GM19025 (cell line): ENCODE results near the gene GIT2.
"Not testable (repeated sequence)": the region's sequence is repeated elsewhere in the genome, so short reads cannot be mapped to it uniquely, and the experiment has no call there.

Source experiments
- ATAC-seq: cut with Tn5 transposase; IDR thresholded peaks from one replicate; pipeline ENCODE4 v1.9.1; 2021; ENCODE audit warnings: mild to moderate bottlenecking, low read depth, moderate library complexity; ENCODE audit not compliant: unreplicated experiment

GIT2 gene, protein sequence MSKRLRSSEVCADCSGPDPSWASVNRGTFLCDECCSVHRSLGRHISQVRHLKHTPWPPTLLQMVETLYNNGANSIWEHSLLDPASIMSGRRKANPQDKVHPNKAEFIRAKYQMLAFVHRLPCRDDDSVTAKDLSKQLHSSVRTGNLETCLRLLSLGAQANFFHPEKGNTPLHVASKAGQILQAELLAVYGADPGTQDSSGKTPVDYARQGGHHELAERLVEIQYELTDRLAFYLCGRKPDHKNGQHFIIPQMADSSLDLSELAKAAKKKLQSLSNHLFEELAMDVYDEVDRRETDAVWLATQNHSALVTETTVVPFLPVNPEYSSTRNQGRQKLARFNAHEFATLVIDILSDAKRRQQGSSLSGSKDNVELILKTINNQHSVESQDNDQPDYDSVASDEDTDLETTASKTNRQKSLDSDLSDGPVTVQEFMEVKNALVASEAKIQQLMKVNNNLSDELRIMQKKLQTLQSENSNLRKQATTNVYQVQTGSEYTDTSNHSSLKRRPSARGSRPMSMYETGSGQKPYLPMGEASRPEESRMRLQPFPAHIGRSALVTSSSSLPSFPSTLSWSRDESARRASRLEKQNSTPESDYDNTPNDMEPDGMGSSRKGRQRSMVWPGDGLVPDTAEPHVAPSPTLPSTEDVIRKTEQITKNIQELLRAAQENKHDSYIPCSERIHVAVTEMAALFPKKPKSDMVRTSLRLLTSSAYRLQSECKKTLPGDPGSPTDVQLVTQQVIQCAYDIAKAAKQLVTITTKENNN

DNA sequence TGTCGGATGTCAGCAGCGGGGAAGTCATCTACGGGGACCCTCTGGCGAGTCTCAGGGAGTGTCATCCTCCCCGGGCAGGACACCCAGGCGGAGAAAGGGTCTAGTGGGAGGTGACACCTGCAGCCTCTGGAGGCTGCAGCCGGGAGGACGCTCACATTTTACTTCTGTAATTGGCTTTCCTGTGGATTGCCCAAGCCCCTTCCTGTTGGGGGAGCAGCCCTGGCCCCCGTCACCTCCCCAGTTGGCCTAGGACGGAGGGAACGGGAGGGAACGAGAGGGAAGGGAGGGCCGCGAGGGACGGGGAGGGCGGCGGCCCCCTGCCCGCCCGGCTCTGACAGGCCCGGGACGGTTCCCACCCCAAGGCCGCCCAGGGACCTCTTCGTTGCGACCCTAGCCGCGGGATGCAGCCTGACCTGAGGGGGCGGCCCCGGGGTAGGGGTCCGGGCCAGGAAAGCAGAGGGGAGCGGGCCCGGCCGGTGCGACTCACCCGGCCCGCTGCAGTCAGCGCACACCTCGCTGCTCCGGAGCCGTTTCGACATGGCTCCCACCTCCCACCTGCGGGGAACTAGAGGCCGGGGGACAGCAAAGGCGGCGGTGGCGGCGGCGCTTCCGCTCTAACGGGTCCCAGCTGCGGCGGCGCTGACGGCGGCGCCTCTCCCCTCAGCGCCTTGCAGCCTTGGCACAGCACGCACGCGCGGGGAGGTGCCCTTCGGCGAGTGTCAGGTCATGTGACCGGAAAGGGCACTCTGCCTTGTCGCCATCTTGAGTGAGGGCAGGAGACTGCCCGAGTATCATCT lies at the start of gene GIT2:
GIT2 (minus strand) TSS at position 683 of the 797 bp plus-strand sequence; CDS start at position 539, 144 bp downstream.
- peak; percentile 60 for ATAC-seq

DNA sequence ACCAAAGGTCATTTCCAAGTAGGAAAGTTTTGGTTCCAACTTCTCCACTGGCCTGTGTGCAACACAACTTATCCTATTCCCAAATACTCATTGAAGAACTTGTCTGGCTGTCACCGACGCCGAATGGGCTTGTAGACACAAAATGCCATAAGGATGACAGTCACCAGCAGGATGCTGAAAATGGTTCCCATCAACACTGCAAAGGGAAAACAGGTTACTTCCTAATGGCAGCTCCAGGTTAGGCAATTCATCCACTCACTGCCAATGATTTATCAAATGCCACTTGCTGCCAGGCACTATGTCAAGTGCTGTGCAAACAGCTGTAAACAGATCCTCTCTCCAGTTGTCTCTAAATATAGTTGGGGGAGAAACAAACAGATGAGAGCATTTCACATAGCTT lies 46.1 kb upstream of the GIT2 start:
- no peak for ATAC-seq

DNA sequence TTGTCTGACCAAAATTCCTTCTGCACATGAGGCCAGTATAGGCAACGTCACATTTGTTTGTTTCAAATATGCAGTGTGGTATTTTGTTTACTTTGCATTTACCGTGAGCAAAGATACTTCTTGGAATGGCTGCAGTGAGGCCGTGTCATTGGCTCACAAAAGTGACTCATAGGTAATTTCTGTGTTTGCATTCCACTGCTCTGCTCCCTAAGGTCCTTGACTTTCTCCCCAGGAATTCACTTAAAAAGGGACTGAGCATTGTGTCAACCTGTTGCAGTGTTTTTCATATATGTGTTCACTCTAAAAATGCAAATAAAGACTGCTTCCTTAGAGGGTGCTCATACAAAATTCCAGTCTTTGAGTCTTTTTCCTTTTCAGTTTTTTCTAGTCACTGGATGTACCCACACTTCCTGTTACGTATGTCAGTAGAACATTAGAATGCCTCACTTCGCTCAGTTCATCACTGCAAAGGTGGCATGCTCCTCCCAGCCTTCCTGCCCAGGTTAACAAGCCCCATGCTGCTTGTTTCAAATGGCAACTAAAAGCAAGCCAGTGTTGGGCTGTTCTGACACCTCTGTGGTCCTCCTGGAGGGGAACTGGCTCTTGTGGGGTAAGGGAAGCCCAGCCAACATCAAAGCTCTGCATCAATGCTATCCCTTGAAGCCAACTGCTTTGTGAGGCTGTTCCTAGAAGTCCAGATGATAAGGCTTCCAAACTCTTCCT lies 43.1 kb upstream of the GIT2 start:
- ATAC-seq = no peak

DNA sequence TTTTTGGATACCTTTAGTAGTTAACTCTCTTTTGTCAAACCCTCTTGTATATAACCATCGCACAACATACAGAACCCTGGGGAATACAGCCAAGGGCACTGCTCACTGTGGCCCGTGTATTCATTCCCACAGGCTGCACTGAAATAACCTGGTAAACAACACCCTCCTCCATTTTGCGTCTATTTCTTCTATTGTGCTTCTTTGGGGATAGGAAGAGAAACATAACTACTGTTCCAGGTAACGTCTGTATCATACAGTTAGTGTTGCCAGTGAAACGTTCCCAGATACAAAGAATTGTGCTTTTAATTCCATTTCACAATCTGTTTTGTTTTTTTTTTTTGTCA lies 42.5 kb upstream of the GIT2 start:
- no peak for ATAC-seq

DNA sequence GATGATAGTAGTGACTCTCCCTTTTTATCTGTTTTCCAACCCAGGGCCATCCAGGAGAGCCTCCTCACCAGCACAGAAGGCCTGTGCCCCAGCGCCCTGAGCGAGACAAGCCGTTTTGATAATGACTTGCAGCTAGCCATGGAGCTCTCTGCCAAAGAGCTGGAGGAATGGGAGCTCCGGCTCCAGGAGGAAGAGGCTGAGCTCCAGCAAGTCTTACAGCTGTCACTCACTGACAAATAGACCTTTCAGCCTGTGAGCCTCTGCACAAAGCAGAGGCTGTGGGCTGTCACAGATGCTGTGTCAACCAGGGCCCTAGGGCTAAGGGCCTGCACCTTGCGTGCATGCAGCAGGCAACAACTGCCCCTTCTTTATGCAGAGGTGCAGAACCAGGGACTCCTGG lies 41.1 kb upstream of the GIT2 start:
- no peak for ATAC-seq

DNA sequence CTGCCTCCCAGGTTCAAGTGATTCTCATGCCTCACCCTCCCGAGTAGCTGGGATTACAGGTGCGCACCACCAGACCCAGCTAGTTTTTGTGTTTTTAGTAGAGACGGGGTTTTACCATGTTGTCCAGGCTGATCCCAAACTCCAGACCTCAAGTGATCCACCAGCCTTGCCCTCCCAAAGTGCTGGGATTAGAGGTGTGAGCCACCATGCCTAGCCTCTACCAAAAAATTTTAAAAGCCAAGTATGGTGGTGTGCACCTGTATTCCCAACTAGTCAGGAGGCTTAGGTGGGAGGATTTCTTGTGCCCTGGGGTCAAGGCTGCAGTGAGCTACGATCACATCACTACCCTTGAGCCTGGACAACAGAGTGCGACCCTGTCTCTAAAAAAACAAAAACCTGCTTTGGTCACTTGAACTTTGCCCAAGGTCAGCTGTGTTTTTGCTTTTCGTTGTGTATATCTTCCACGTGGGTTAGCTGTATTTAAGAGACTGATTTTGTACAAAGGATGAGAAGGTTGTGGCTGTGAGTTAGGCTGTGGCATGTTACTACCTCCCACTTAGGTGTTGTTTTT lies 39.5 kb upstream of the GIT2 start:
- no peak for ATAC-seq

DNA sequence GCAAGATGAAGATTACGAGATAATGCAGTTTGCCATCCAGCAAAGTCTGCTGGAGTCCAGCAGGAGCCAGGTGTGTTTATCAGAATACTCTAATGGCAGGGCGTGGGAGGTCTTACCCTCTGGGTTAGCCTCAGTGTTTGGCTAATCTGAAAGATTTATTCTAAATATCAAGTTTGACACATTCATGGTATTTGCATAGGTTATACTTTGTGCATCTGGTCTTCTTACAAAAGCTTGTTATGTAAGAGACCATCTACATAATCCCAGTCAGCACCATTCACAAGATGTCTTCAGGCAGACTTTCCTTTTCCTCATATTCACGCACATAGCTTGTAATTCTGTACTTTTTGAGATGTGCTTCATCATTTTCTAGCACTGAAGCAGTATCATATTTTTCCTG lies 37.7 kb upstream of the GIT2 start:
- ATAC-seq = no peak

DNA sequence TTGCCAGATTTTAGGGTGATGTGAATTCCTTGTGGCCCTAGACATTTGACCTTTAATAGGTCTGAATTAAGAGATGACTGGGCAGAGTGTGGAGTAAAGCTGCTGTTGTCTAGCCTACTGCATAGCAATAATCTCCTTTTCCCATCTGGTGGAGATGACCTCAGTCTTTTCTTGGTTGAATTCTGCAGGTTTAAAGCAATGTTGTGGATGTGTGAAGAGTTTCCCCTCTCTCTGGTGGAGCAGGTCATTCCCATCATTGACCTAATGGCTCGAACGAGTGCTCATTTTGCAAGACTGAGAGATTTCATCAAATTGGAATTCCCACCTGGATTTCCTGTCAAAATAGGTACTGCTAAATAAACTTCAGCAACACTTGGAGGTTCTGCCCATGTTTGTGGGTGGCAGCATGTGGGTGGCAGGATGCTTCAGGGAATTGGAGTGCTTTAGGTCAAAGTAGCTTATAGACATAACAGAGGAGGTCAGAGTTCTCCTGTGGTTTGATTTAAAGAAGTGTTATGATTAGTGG lies 33.2 kb upstream of the GIT2 start:
- ATAC-seq = no peak

DNA sequence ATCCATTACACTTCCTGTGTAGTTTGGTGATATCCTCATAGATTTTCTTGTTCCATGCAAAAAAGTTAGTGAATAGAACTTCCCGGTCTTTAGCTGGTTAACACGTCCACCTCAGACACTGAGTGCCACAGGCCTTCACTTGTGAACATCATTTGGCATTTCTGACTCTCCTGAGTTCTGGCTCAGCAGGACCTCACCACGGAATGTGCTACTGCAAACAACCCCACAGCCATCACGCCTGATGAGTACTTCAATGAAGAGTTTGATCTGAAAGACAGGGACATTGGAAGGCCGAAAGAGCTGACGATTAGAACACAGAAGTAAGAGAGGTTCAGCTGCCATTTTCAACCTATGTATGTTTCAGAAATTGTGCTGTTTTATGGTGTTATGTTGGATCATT lies 32.2 kb upstream of the GIT2 start:
- ATAC-seq = no peak

DNA sequence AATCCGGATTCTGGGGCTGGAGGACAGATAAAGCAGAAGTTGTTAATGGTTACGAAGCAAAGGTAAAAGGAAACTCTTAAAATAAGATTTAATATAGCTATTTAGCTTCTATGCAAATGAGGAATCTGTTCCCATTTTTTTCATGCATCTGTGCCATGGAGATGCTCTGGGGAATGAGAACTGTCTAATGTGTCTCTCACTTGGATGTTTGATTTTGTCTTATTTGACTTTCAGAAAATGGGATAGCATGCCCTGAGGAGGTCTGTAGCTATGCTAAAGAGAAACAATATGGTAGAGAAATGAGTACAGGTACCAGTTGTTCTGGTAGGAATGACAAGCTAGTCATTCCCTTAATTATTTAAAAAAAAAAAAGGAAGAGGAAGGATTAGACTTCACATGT lies 27.9 kb upstream of the GIT2 start:
- ATAC-seq = no peak

DNA sequence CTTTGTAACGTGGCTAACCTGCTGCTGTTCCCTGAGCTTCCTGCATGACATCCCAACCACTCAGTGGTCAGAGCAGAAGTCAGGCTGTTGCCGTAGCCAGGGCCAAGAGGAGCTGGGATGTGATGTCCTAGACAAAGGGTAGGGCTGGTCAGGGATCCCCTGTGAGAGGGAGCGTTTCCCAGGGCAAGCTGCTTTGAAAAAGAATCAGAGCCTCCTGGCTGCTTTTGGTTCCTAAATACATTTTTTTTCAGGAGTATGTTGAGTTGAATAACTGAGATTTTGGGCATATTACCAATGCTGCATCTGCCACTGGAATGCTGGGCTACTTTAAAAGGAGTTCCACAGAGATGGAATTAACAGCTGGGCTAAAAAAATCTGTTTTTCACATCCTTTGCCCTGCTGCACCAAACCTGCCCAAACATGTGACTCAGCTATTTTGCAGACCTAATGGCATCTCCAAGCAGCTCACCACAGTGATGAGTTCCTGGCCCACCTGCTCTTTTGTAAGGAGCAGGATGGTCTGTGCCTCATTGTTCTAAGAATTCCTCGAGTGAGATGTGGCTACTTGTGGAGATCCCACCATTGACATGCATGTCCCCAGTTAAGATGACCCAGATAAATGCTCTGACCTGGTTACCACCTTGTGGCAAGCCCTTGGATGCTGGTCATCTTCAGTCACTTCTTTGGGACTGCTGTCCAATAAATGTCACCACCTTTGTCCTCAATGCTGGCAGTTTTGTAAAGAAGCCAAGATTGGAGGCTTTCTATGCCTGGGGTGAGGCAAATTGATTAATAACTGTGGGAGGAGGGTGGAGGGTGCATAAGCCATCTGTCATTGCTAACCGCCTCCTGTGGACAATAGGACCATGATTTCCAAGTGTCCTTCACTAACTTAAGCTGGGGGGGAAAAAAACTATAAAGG lies 27.2 kb upstream of the GIT2 start:
- no peak for ATAC-seq

DNA sequence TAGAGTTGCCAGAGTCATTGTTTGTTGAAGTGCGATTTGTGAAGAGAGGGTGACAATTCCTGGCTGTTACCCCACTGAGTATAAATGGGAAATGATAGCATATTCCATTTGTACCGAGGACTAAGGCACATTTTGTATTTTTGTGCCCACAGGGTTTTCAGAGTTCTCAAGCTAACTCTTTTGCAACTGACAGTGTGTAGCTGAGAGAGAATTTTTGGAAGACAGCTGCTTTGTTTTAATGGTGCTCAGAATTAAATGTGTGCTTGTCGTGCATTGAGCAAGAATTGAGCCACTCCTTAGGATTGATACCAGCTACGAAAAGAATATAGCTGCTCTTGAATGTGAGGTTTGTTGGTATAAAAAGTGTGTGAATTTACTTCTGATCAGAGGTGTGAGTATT lies 24.8 kb upstream of the GIT2 start:
- no peak for ATAC-seq

DNA sequence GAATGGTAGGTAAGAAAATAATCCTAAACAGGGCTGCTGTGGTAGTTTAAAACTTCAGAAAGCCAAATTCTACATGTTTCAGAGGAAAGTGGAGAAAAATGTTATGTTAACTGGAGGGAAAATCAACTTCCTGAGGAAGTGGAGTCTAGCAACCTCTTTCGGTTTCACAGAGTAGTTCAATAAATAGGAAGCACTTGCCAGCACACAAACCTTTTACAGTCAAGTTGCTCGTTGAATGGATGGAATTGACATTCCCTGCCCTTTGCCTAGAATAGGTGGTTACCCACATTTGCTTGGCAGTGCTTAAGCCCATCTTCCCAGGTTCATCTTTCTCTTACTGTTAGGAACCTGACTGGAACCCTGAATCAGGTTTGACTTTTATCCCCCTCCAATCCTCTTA lies 19.0 kb upstream of the GIT2 start:
- ATAC-seq = no peak

DNA sequence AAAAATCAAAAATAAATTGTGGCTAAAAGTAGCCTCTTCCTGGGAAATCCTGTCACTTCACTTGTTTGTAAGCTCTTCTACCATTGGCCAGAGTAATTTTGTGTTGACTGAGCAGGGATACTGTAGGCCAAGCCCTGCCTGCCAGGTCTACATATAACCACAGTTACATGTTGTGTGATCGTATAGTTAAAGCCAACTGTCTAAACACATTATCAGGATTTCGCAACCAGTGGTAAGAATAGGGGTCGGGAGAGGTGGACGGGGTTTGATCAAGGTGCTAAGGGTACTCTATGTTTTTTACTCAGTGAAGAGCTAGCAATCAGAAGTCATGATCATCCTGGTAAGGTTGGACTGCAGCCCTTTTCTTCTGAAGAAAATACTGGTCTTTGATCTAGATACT lies 16.5 kb upstream of the GIT2 start:
- ATAC-seq = no peak

DNA sequence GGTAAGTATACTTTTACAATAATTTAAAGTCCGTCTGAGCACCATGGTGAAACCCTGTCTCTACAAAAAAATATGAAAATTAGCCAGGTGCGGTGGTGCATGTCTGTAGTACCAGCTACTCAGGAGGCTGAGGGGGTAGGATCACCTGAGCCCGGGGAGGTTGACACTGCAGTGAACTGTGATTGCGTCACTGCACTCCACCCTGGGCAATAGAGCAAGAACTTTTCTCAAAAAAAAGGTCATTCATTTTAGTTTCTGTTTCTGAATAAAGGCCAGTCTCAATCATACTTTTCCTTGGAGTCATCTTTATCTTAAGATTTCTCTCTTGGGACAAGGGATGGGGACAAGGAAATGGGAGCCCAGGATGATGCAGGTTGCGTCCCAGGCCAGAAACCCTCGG lies 16.0 kb upstream of the GIT2 start:
- ATAC-seq = peak; percentile 42

DNA sequence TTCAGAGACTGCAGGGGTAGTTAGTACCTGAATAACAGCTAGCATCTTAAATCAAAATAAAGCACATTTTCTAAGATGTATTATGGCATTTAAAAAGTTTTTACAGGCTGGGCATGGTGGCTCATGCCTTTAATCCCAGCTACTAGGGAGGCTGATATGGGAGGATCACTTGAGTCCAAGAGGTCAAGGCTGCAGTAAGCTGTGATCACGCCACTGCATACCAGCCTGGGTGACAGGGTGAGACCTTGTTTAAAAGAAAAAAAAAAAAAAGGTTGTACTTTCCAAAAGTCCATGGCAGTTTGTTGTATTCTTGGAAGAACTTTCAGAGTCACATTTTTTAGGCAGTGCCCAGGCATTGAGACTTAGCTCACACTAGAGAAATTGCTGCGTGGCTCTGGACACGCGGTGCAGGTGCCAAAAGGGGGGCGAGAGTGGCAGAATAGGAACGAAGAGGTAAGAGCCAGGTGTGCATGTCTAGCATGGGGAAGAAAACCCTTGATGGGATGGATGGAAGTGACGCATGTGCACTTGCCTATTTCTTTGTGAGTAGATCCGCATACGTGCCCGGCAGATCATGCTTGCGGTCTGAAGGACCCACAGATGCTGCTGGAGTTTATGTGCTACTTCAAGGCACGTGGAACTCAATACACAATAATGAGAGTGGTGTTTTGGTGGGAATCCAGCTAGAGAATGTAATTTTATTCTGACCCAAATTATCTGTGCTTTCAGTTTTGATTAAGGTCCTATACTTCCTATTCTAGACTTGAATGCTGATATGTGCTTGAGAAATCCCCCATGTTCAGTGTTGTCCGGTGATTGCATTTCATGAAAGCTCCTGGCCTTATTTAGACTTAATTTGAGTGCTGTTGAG lies 14.9 kb upstream of the GIT2 start:
- ATAC-seq = no peak

DNA sequence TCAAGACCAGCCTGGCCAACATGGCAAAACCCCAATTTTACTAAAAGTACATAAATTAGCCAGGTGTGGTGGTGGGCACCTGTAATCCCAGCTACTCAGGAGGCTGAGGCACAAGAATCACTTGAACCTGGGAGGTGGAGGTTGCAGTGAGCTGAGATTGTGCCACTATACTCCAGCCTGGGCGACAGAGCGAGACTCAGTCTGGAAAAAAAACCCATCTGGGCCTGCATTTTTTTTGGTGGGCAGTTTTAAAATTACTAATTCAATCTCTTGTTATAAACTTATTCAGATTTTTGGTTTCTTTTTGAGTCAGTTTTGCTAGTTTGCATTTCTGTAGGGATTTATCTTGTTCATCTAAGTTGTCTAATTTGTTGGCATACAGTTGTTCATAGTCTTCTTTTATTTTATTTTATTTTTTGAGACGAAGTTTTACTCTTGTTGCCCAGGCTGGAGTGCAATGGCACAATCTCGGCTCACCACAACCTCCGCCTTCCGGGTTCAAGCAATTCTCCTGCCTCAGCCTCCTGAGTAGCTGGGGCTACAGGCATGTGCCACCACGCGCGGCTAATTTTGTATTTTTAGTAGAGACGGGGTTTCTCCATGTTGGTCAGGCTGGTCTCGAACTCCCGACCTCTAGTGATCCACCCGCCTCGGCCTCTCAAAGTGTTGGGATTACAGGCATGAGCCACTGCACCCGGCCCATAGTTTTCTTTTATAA lies 12.7 kb upstream of the GIT2 start:
- ATAC-seq = not testable (repeated sequence)
